Ovary (tissue), 9 donors: ENCODE results near the gene MRPL10. TPM values are rescaled to one million over a fixed set of nuclear protein-coding genes. Genes with fewer than 3 reads are reported as not detected.

Experiments used
- DNase-seq, 5 donors: peaks; one replicate each; pipeline ENCODE4 v3.0.0-alpha.2; 2019 to 2020
- H3K27ac ChIP-seq, 2 donors: fragments of 200-600 bp; one replicate each; pipeline versions ENCODE4 v1.5.1 to v1.8.0; 2019 to 2022
- H3K27me3 ChIP-seq: fragments of 200-600 bp; one replicate; pipeline ENCODE4 v1.8.0; 2022
- H3K36me3 ChIP-seq: fragments of 200-600 bp; sonication (generic); one replicate; pipeline ENCODE4 v1.5.1; 2019
- H3K4me1 ChIP-seq: one replicate; pipeline ENCODE4 v1.8.1; 2013; ENCODE audit warnings: mild to moderate bottlenecking, moderate library complexity; ENCODE audit not compliant: insufficient read depth
- H3K4me3 ChIP-seq: fragments of 200-600 bp; sonication (generic); one replicate; pipeline ENCODE4 v1.5.1; 2017
- H3K9me3 ChIP-seq, 2 donors: fragments of 200-600 bp in 1 of 2; sonication (generic) in 1 of 2; one replicate each; pipeline versions ENCODE4 v1.5.1 to v1.8.1; 2013 to 2019; ENCODE audit warnings: mild to moderate bottlenecking in 1 of 2, moderate library complexity in 1 of 2
- CTCF ChIP-seq, 3 donors: fragments of 450-650 bp in 2 of 3; fragments of 200-600 bp in 1 of 3; IDR thresholded peaks; one replicate each; pipeline versions ENCODE4 v1.5.1 to v1.8.0; 2016 to 2022; ENCODE audit warnings: antibody characterized with exemption in 3 of 3, mild to moderate bottlenecking in 1 of 3
- EP300 ChIP-seq: sonication (generic); formaldehyde crosslinking; IDR thresholded peaks from one replicate; pipeline ENCODE4 v1.6.1; 2017; ENCODE audit warnings: antibody characterized with exemption
- POLR2A ChIP-seq: fragments of 450-650 bp; IDR thresholded peaks from one replicate; pipeline ENCODE4 v1.6.1; 2017; ENCODE audit warnings: antibody characterized with exemption, mild to moderate bottlenecking, moderate library complexity
- WGBS, 3 donors: extraction: QIAGEN DNeasy Blood & Tissue Kit in 1 of 3; methylation state at CpG; one replicate each; pipeline versions ENCODE4 v1.1.5 to v1.1.7; 2013 to 2017; 5-methylcytosine and 5-hydroxymethylcytosine counted together
- intact Hi-C, 4 donors: fragments of 100-400 bp; cut with DNase I; formaldehyde crosslinking; loops; one replicate each; pipeline versions ENCODE4 v1.11.0 to v1.15.1; 2022 to 2023
- polyA plus RNA-seq, 2 donors: library from polyadenylated mRNA; stranded (reverse); fragments of 200-250 nt in 1 of 2; fragments of 350-450 nt in 1 of 2; fragmentation: Illumina TruSeq in 1 of 2; extraction: RNeasy Lipid Tissue Mini Kit (QIAGEN cat#74804) in 1 of 2; gene quantifications; one replicate each; pipeline ENCODE4 v1.2.3, GENCODE V29; 2013 to 2014
- total RNA-seq, 7 donors: library from RNA; depleted of rRNA in 2 of 7; stranded (reverse); fragments of >200 nt in 2 of 7; fragmentation: NEBNext Ultra II Directional in 3 of 7; extraction: Animal tissue kit (Norgen Biotek cat#: 25700) in 3 of 7; gene quantifications; one replicate each; pipeline versions ENCODE4 v1.1.0 to v1.2.4, GENCODE V29; 2016 to 2023
- donor health status: DM: no; HTN: no; CAD: no; lungs with moderate emphysema.
- donor health status: DM: no; HTN: no; CAD: no.
- donor health status: Bipolar disorder and iron deficiency.
- donor health status: DM: yes; HTN: yes; CAD: no.
- donor health status: DM: no; HTN: no; CAD: no.
- donor health status: DM: yes; HTN: yes; CAD: no.

MRPL10 gene
- total and polyA plus RNA-seq, 9 donors, result 30.4 to 64.4 (median 48.8) TPM

GRCh38 chr17:47846716-47847340 is 15.5 kb upstream of the MRPL10 start:
- Histone ChIP-seq H3K27me3 (no peaks in the 10 kb centered on the region), H3K4me3 (no peak overlapping the region), H3K27ac (no peak overlapping the region), H3K4me1 (peaks cover 2% of the 10 kb centered on the region), H3K36me3 (no peaks in the 10 kb centered on the region), H3K9me3 (no peaks in the 10 kb centered on the region)
- intact Hi-C loops, result loop anchor here in 2 of 4 donors (2.0 to 10.0 kb wide), 3 partner anchors 35 to 108 kb away; partner anchors contain the start of gene PRR15L (in 1 of the 2)
- WGBS, 3 donors, result 46 to 64% (median 59%) methylated on average over 31 of the region's 31 CpGs
- DNase-seq, result no peak
- TF ChIP-seq EP300, result no peak
- TF ChIP-seq POLR2A, result no peak
- TF ChIP-seq CTCF (IDR thresholded peaks at IDR 0.05), result no peak

GRCh38 chr17:47845716-47846075 is 14.4 kb upstream of the MRPL10 start:
- no peak for DNase-seq
- Histone ChIP-seq H3K4me3 (no peak overlapping the region), H3K4me1 (peaks cover 2% of the 10 kb centered on the region), H3K27ac (no peak overlapping the region), H3K9me3 (no peaks in the 10 kb centered on the region), H3K27me3 (no peaks in the 10 kb centered on the region), H3K36me3 (no peaks in the 10 kb centered on the region)
- 77 to 83% (median 79%) methylated on average over 3 of the region's 3 CpGs for WGBS, 3 donors
- intact Hi-C loops, result loop anchor here in 2 of 4 donors (2.0 to 10.0 kb wide), 3 partner anchors 37 to 109 kb away; partner anchors contain the start of gene PRR15L (in 1 of the 2)
- TF ChIP-seq POLR2A, result no peak
- TF ChIP-seq CTCF (IDR thresholded peaks at IDR 0.05), result no peak
- TF ChIP-seq EP300, result no peak

GRCh38 chr17:47844814-47845715 is 13.7 kb upstream of the MRPL10 start:
- Histone ChIP-seq H3K27ac (no peak overlapping the region), H3K36me3 (no peaks in the 10 kb centered on the region), H3K9me3 (no peaks in the 10 kb centered on the region), H3K4me1 (peaks cover 4% of the 10 kb centered on the region), H3K4me3 (no peak overlapping the region), H3K27me3 (no peaks in the 10 kb centered on the region)
- intact Hi-C loops, result loop anchor here in 2 of 4 donors (5.0 to 10.0 kb wide), 3 partner anchors 37 to 172 kb away; partner anchors contain the start of gene PRR15L (in 1 of the 2)
- no peak for TF ChIP-seq POLR2A
- TF ChIP-seq EP300, result no peak
- no peak for TF ChIP-seq CTCF (IDR thresholded peaks at IDR 0.05)
- DNase-seq, result no peak
- WGBS, 3 donors, result 48 to 56% (median 53%) methylated on average over 4 of the region's 4 CpGs

- Histone ChIP-seq H3K4me3 (no peak overlapping the region), H3K4me1 (peaks cover 4% of the 10 kb centered on the region), H3K27me3 (no peaks in the 10 kb centered on the region), H3K27ac (no peak overlapping the region), H3K9me3 (no peaks in the 10 kb centered on the region), H3K36me3 (no peaks in the 10 kb centered on the region)
- TF ChIP-seq POLR2A (no peak), EP300 (no peak), CTCF (IDR thresholded peaks at IDR 0.05) (no peak)
- intact Hi-C loops, result loop anchor here in 2 of 4 donors (5.0 to 10.0 kb wide), 2 partner anchors 111 to 173 kb away; partner anchors contain the start of gene PRR15L (in 1 of the 2)
- WGBS, 3 donors, result 64 to 66% (median 66%) methylated on average over 5 of the region's 5 CpGs
- DNase-seq, result no peak
Measured at GRCh38 chr17:47844227-47844626, 12.9 kb upstream of the MRPL10 start.
